Vagina (tissue), 2 donors: ENCODE measurements around the gene SAMD10. TPM values are rescaled to one million over a fixed set of nuclear protein-coding genes. Genes with fewer than 3 reads are reported as not detected.
"Not testable (repeated sequence)": the region's sequence is repeated elsewhere in the genome, so short reads cannot be mapped to it uniquely, and the experiment has no call there.

ENCODE experiments used
- DNase-seq, 2 donors: peaks; one replicate each; pipeline ENCODE4 v3.0.0-alpha.2; 2017; ENCODE audit errors: extremely low spot score in 2 of 2
- H3K27ac ChIP-seq: fragments of 200-600 bp; sonication (generic); one replicate; pipeline ENCODE4 v1.5.1; 2019
- H3K27me3 ChIP-seq: fragments of 200-600 bp; sonication (generic); one replicate; pipeline ENCODE4 v1.5.1; 2019
- H3K36me3 ChIP-seq, 2 donors: fragments of 200-600 bp; sonication (generic); one replicate each; pipeline ENCODE4 v1.5.1; 2017 to 2019
- H3K4me1 ChIP-seq: fragments of 200-600 bp; sonication (generic); one replicate; pipeline ENCODE4 v1.5.1; 2019
- H3K4me3 ChIP-seq, 2 donors: fragments of 200-600 bp; sonication (generic); 1 replicate in 1 of 2; 2 replicates in 1 of 2; pipeline ENCODE4 v1.5.1; 2016 to 2019
- H3K9me3 ChIP-seq: fragments of 200-600 bp; sonication (generic); one replicate; pipeline ENCODE4 v1.5.1; 2019
- CTCF ChIP-seq, 3 experiments: fragments of 450-650 bp in 2 of 3; fragments of 200-600 bp in 1 of 3; sonication (generic) in 1 of 3; IDR thresholded peaks; one replicate each; pipeline ENCODE4 v1.5.1; 2017 to 2019; ENCODE audit warnings: antibody characterized with exemption in 3 of 3, mild to moderate bottlenecking in 2 of 3, moderate library complexity in 2 of 3
- POLR2A ChIP-seq, 2 donors: fragments of 450-650 bp; IDR thresholded peaks; one replicate each; pipeline ENCODE4 v1.6.1; 2017; ENCODE audit warnings: antibody characterized with exemption in 2 of 2, mild to moderate bottlenecking in 2 of 2, moderate library complexity in 2 of 2
- POLR2AphosphoS5 ChIP-seq, 2 donors: sonication (generic); formaldehyde crosslinking; IDR thresholded peaks; one replicate each; pipeline ENCODE4 v1.9.0; 2017; ENCODE audit warnings: antibody characterized with exemption in 2 of 2, mild to moderate bottlenecking in 2 of 2, low read depth in 1 of 2; ENCODE audit not compliant: insufficient read depth in 1 of 2
- intact Hi-C: fragments of 100-400 bp; cut with DNase I; formaldehyde crosslinking; loops from one replicate; pipeline ENCODE4 v1.15.1; 2023
- total RNA-seq: library from RNA; depleted of rRNA; stranded (reverse); fragments of >200 nt; gene quantifications from one replicate; pipeline ENCODE4 v1.2.3, GENCODE V29; 2016

Gene SAMD10
- total RNA-seq, 1 donor from 2014 or later: 11.8 TPM

DNA sequence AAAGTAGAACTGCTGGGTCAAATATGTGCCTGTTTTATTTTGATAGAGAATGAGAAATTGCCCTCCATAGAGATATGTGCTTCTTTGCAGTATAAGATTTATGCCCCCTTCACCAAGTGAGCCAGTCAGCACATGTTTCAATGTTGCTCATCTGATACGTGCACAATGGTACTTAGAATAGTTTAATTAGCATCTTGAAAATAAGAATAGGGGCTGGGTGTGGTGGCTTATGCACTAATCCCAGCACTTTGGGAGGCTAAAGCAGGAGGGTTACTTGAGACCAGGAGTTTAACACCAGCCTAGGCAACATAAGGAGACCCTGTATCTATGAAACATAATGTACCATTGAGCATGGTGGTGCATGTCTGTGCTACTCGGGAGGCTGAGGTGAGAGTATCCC is 36.2 kb upstream of the SAMD10 start:
- peaks cover 3 to 82% of the 10 kb centered on the region in 2 donors for H3K36me3 ChIP-seq
- H3K27me3 ChIP-seq: no peaks in the 10 kb centered on the region
- DNase-seq: no peak
- no peaks in the 10 kb centered on the region for H3K4me1 ChIP-seq
- no peak overlapping the region for H3K27ac ChIP-seq
- no peaks in the 10 kb centered on the region for H3K9me3 ChIP-seq
- TF ChIP-seq CTCF (IDR thresholded peaks at IDR 0.05) (no peak), POLR2AphosphoS5 (IDR thresholded peaks at IDR 0.05; ENCODE audit: insufficient read depth in 1 of 2, low read depth in 1 of 2) (no peak), POLR2A (IDR thresholded peaks at IDR 0.05) (no peak)
- intact Hi-C loops: no loop called here
- no peak overlapping the region for H3K4me3 ChIP-seq

DNA sequence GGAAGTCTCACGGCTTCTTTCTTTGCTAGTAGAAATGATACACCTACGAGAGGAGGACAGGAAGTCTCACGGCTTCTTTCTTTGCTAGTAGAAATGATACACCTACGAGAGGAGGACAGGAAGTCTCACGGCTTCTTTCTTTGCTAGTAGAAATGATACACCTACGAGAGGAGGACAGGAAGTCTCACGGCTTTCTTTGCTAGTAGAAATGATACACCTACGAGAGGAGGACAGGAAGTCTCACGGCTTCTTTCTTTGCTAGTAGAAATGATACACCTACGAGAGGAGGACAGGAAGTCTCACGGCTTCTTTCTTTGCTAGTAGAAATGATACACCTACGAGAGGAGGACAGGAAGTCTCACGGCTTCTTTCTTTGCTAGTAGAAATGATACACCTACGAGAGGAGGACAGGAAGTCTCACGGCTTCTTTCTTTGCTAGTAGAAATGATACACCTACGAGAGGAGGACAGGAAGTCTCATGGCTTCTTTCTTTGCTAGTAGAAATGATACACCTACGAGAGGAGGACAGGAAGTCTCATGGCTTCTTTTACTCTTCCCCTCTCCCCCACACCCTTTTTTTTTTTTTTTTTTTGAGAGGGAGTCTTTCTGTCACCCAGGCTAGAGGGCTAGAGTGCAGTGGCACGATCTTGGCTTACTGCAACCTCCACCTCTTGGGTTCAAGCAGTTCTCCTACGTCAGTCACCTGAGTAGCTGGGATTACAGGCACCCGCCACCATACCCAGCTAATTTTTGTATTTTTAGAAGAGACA is 33.1 kb upstream of the SAMD10 start:
- H3K27ac ChIP-seq, intact Hi-C loops, H3K27me3 ChIP-seq, DNase-seq, H3K9me3 ChIP-seq, H3K4me1 ChIP-seq, H3K4me3 ChIP-seq: not testable (repeated sequence)
- peaks cover 4 to 75% of the 10 kb centered on the region in 2 donors for H3K36me3 ChIP-seq

DNA sequence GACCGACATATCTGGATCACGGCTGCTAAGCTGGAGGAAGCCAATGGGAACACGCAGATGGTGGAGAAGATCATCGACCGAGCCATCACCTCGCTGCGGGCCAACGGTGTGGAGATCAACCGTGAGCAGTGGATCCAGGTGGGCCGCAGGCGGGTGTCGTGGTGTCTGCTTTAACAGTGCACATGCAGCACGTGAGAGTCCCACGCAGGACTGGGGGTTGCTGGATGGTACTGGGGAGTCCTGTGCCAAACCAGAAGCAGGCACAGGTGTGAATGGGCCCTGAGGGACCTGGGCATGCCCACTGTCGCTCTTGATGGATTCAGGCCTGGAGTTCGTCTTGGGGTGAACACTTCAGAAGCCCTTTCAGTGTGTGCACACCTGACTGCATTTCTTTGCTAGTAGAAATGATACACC is 31.9 kb upstream of the SAMD10 start:
- H3K36me3 ChIP-seq: peaks cover 4 to 63% of the 10 kb centered on the region in 2 donors
- H3K4me3 ChIP-seq: no peak overlapping the region
- H3K27me3 ChIP-seq: no peaks in the 10 kb centered on the region
- intact Hi-C loops: no loop called here
- H3K4me1 ChIP-seq: no peaks in the 10 kb centered on the region
- TF ChIP-seq POLR2AphosphoS5 (IDR thresholded peaks at IDR 0.05; ENCODE audit: insufficient read depth in 1 of 2, low read depth in 1 of 2) (no peak), POLR2A (IDR thresholded peaks at IDR 0.05) (no peak), CTCF (IDR thresholded peaks at IDR 0.05) (no peak)
- no peaks in the 10 kb centered on the region for H3K9me3 ChIP-seq
- H3K27ac ChIP-seq: no peak overlapping the region
- DNase-seq: no peak

DNA sequence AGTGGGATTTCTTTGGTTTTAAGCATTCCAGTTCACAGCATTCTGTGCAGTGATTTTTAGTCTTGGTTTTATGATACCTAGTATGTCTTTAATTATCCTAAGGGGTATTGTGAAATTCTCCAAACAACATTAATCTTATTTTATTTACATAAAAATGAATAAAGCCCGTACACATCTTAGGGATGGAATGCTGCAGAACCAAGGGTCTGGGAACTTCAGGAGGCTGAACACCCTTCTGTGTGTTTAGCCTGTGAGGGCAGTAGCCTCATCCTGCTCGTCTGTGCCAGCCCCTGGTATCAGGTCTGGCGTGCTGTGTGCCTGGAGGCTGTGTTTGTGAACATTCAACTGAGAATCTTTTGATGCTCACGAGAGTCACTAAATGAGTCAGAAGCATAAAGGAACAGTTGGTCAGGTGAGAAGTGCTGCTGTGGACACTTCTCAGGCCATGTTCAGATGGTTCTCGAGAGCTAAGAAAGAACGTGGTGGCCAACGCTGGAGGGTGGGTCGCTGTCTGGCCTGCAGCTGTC is 31.3 kb upstream of the SAMD10 start:
- TF ChIP-seq POLR2AphosphoS5 (IDR thresholded peaks at IDR 0.05; ENCODE audit: insufficient read depth in 1 of 2, low read depth in 1 of 2): no peak
- TF ChIP-seq CTCF (IDR thresholded peaks at IDR 0.05): no peak
- no peak for TF ChIP-seq POLR2A (IDR thresholded peaks at IDR 0.05)
- Histone ChIP-seq H3K4me1 (peaks cover under 1% of the 10 kb centered on the region), H3K27me3 (no peaks in the 10 kb centered on the region), H3K27ac (no peak overlapping the region), H3K4me3 (no peak overlapping the region), H3K36me3 (peaks cover 4 to 64% of the 10 kb centered on the region in 2 donors), H3K9me3 (no peaks in the 10 kb centered on the region)
- intact Hi-C loops: no loop called here
- DNase-seq: no peak

- no peak overlapping the region for H3K4me3 ChIP-seq
- no peak overlapping the region for H3K27ac ChIP-seq
- no peaks in the 10 kb centered on the region for H3K27me3 ChIP-seq
- H3K9me3 ChIP-seq: no peaks in the 10 kb centered on the region
- TF ChIP-seq CTCF (IDR thresholded peaks at IDR 0.05) (no peak), POLR2A (IDR thresholded peaks at IDR 0.05) (no peak), POLR2AphosphoS5 (IDR thresholded peaks at IDR 0.05; ENCODE audit: insufficient read depth in 1 of 2, low read depth in 1 of 2) (no peak)
- H3K36me3 ChIP-seq: peaks cover 4 to 67% of the 10 kb centered on the region in 2 donors
- intact Hi-C loops: no loop called here
- peaks cover 9% of the 10 kb centered on the region for H3K4me1 ChIP-seq
- no peak for DNase-seq
Observed at GRCh38 chr20:64009811-64010387, 30.5 kb upstream of the SAMD10 start.
